Measurements from ENCODE around the gene NRDC.

The NRDC gene

DNA sequence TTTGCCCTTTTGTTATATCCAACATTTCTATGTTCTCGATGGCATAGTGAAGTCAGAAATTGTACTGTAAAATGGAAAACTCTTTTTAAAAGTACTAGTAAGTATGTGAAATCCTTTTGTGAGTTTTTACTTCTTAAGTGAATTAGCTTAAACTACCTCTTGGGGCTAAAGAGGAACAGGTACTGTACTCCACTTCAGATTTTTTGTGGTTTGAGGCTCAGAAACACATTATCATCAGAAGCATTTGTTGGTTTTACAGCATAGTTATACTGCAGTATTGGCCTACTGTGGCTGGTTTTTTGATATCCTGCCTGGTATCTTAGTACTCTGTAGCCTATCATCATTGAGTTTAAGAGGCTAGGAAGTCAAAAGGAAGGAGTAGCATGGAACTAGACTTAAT is 117.2 kb downstream of the NRDC start:
- TF ChIP-seq, protein P1, sequence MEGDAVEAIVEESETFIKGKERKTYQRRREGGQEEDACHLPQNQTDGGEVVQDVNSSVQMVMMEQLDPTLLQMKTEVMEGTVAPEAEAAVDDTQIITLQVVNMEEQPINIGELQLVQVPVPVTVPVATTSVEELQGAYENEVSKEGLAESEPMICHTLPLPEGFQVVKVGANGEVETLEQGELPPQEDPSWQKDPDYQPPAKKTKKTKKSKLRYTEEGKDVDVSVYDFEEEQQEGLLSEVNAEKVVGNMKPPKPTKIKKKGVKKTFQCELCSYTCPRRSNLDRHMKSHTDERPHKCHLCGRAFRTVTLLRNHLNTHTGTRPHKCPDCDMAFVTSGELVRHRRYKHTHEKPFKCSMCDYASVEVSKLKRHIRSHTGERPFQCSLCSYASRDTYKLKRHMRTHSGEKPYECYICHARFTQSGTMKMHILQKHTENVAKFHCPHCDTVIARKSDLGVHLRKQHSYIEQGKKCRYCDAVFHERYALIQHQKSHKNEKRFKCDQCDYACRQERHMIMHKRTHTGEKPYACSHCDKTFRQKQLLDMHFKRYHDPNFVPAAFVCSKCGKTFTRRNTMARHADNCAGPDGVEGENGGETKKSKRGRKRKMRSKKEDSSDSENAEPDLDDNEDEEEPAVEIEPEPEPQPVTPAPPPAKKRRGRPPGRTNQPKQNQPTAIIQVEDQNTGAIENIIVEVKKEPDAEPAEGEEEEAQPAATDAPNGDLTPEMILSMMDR (IDR thresholded peaks at IDR 0.05; ENCODE audit: low read depth, low read length): no peak
- DNase-seq (ENCODE audit: extremely low read depth, low read depth): no peak

DNA sequence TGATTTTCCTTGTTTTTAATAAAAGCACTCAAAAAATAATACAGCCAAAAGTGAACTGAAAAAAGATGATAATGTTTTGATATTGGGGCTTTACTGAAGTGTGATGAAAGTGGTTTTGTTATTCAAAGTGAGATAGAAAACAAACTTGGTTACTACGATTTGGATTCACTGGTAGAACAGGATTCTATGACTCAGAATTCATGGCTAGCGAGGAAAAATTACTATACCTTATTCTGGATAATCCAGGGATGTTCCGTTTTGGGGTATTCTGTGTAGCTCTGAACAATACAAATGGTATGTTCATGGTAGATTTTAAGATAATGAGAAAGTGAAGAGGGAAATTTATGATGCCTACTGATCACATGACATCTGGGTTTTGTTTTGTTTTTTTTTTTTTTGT is 117.7 kb downstream of the NRDC start:
- TF ChIP-seq, protein P1 (IDR thresholded peaks at IDR 0.05; ENCODE audit: low read depth, low read length): no peak

DNA sequence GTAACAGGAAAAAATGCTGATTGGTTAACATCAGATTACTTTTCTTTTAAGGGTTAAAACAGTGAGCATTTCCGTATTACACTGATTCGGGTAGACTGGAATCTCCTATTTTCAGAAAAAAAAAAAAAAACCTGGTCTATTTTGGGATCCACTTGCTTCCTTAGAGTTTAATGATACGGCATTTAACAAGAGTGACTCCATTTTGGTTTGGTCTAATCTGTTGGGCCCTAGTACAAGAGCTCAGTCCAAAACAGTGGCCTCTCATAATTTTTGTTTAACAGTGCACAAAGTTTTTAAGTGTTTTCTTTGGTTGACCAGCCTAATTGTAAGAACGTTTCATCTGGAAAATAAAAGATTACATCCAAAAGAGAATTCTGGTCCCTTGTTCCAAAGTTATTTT is 120.2 kb downstream of the NRDC start:
- DNase-seq (ENCODE audit: extremely low read depth, low read depth): no peak
- TF ChIP-seq, protein P1 (IDR thresholded peaks at IDR 0.05; ENCODE audit: low read depth, low read length): no peak

More for the DNA sequence above, 117.7 kb downstream of the NRDC start:
- no peak for DNase-seq (ENCODE audit: extremely low read depth, low read depth)

DNA sequence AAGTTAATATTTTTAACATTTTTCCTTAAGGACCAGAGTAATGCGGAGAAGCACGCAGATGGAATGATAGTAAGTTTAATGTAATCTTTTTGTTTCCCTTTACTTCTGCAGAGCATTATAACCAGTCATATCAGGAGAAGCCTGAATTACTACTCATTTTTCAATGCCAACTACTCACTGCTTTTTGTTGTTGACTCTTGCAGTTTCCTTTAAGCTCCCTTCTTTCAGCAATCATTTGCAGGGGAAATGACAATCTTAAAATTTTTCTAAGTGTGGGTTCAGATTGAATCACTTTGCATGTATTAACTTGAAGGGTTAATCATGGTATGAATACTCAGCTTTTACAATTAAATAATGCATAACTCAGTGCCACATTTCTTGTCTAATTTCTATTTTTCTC is 122.2 kb downstream of the NRDC start:
- TF ChIP-seq, protein P1 (IDR thresholded peaks at IDR 0.05; ENCODE audit: low read depth, low read length): no peak
- no peak for DNase-seq (ENCODE audit: extremely low read depth, low read depth)

DNA sequence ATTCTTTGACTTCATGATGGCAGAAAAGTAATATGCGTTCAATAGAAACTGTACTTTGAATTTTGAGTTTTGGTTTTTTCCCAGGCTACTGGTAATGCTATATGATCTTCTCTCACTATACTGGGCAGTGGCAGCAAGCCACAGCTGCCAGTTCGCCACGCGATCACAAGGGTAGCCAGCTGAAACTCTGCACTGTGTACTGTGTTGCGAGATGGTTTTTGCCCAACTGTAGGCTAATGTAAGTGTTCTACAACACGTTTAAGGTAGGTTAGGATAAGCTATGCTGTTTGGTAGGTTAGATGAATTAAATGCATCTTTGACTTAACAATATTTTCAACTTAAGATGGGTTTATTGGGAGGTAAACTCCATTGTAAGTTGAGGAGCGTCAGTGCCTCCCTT is 123.1 kb downstream of the NRDC start:
- TF ChIP-seq, protein P1 (IDR thresholded peaks at IDR 0.05; ENCODE audit: low read depth, low read length): no peak
- no peak for DNase-seq (ENCODE audit: extremely low read depth, low read depth)

DNA sequence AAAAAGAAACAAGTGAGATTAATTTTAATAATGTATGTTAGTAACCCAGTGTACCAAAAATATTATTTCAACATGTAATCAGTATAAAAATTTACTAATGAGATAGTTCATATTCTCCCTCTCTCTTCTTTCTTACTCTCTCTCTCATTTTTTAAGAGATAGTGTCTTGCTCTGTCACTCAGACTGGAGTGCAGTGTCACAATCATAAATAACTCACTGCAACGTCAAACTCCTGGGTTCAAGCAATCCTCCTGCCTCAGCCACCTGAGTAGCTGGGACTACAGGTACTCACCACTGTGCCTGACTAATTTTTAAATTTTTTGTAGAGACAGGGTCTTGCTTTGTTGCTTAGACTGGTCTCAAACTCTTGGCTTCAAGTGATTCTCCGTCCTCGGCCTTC is 123.9 kb downstream of the NRDC start:
- TF ChIP-seq, protein P1 (IDR thresholded peaks at IDR 0.05; ENCODE audit: low read depth, low read length): no peak
- no peak for DNase-seq (ENCODE audit: extremely low read depth, low read depth)

DNA sequence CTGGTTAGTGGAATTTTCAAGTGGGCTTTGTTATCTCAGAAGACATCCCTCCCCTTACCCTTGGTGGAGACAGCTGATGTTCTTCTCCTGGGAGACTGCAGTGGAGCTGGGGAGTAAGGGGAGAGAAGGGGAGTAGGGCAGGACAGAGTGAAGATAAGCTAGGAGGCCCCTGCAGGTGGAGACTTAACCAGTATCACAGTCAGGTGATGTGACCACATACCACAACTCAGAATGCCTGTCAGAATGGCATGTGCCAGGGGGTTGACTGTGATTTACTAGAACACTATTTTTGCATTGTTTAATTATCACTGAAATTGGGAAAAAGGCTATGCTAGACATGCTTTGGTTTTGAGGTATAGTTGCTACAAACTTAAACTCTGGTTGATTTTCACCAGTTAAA is 124.6 kb downstream of the NRDC start:
- no peak for DNase-seq (ENCODE audit: extremely low read depth, low read depth)
- TF ChIP-seq, protein P1 (IDR thresholded peaks at IDR 0.05; ENCODE audit: low read depth, low read length): no peak

Data from AG09319 (cell line).